Trophoblast cell (in vitro differentiated cells and primary cell): ENCODE measurements around the gene COX18.

ENCODE experiments used
- DNase-seq, 2 donors: peaks; one replicate each; pipeline ENCODE4 v3.0.0-alpha.2; 2016
- H2AFZ ChIP-seq: 2 replicates; pipeline ENCODE4 v1.6.1; 2013; ENCODE audit warnings: low read length, moderate library complexity, mild to moderate bottlenecking; ENCODE audit not compliant: insufficient read depth, poor library complexity
- H2AK5ac ChIP-seq: 2 replicates; pipeline ENCODE4 v1.6.1; 2013; ENCODE audit warnings: mild to moderate bottlenecking, low read length
- H2BK120ac ChIP-seq: 2 replicates; pipeline ENCODE4 v1.6.1; 2013; ENCODE audit warnings: low read length, mild to moderate bottlenecking, moderate library complexity; ENCODE audit not compliant: insufficient read depth, poor library complexity
- H2BK12ac ChIP-seq: 2 replicates; pipeline ENCODE4 v1.6.1; 2013; ENCODE audit warnings: mild to moderate bottlenecking, low read length, moderate library complexity
- H2BK5ac ChIP-seq: 2 replicates; pipeline ENCODE4 v1.6.1; 2013; ENCODE audit warnings: low read length, low read depth, moderate library complexity, mild to moderate bottlenecking; ENCODE audit not compliant: poor library complexity
- H3K14ac ChIP-seq: 2 replicates; pipeline ENCODE4 v1.6.1; 2013; ENCODE audit warnings: mild to moderate bottlenecking, low read length
- H3K18ac ChIP-seq: 2 replicates; pipeline ENCODE4 v1.6.1; 2013; ENCODE audit warnings: mild to moderate bottlenecking, low read length
- H3K23ac ChIP-seq: 2 replicates; pipeline ENCODE4 v1.6.1; 2013; ENCODE audit warnings: low read length
- H3K27ac ChIP-seq: 2 replicates; pipeline ENCODE4 v1.5.1; 2013; ENCODE audit warnings: low read depth, mild to moderate bottlenecking, inconsistent platforms, low read length, moderate library complexity
- H3K27me3 ChIP-seq: 2 replicates; pipeline ENCODE4 v1.6.1; 2013; ENCODE audit warnings: inconsistent platforms, mild to moderate bottlenecking, low read length, moderate library complexity; ENCODE audit not compliant: insufficient read depth
- H3K36me3 ChIP-seq, 2 experiments: 1 replicate in 1 of 2; 2 replicates in 1 of 2; pipeline ENCODE4 v1.6.1; 2013; ENCODE audit warnings: low read length in 2 of 2, mild to moderate bottlenecking in 2 of 2, moderate library complexity in 1 of 2; ENCODE audit not compliant: insufficient read depth in 2 of 2, control insufficient read depth in 1 of 2
- H3K4ac ChIP-seq: 2 replicates; pipeline ENCODE4 v1.6.1; 2013; ENCODE audit warnings: low read depth, mild to moderate bottlenecking, low read length, moderate library complexity
- H3K4me1 ChIP-seq, 2 experiments: 1 replicate in 1 of 2; 2 replicates in 1 of 2; pipeline ENCODE4 v1.6.1; 2013; ENCODE audit warnings: low read length in 2 of 2, mild to moderate bottlenecking in 2 of 2, moderate library complexity in 1 of 2; ENCODE audit not compliant: insufficient read depth in 2 of 2, control insufficient read depth in 1 of 2
- H3K4me2 ChIP-seq: 2 replicates; pipeline ENCODE4 v1.6.1; 2013; ENCODE audit warnings: inconsistent platforms, mild to moderate bottlenecking, low read length, moderate library complexity
- H3K4me3 ChIP-seq: 2 replicates; pipeline ENCODE4 v1.5.1; 2013; ENCODE audit warnings: mild to moderate bottlenecking, low read depth, low read length, inconsistent platforms
- H3K79me1 ChIP-seq: one replicate; pipeline ENCODE4 v1.6.1; 2013; ENCODE audit warnings: low read length
- H3K79me2 ChIP-seq: 2 replicates; pipeline ENCODE4 v1.6.1; 2013; ENCODE audit warnings: low read length, mild to moderate bottlenecking; ENCODE audit not compliant: control insufficient read depth, insufficient read depth, poor library complexity
- H3K9ac ChIP-seq: 2 replicates; pipeline ENCODE4 v1.6.1; 2013; ENCODE audit warnings: mild to moderate bottlenecking, low read length
- H3K9me3 ChIP-seq: 2 replicates; pipeline ENCODE4 v1.6.1; 2013; ENCODE audit warnings: low read depth, mild to moderate bottlenecking, control low read depth, inconsistent platforms, low read length; ENCODE audit not compliant: insufficient read depth
- H4K12ac ChIP-seq: 2 replicates; pipeline ENCODE4 v1.6.1; 2013; ENCODE audit warnings: low read depth, mild to moderate bottlenecking, low read length, moderate library complexity
- H4K8ac ChIP-seq: 2 replicates; pipeline ENCODE4 v1.6.1; 2013; ENCODE audit warnings: low read depth, mild to moderate bottlenecking, low read length, moderate library complexity
- H4K91ac ChIP-seq: one replicate; pipeline ENCODE4 v1.6.1; 2013; ENCODE audit warnings: low read depth, mild to moderate bottlenecking, low read length, moderate library complexity
- WGBS: extraction: QIAGEN DNeasy Blood & Tissue Kit; methylation state at CpG from one replicate; pipeline ENCODE4 v1.1.7; 2013; ENCODE audit warnings: missing lambda C conversion rate; ENCODE audit not compliant: insufficient read length, insufficient coverage; ENCODE audit errors: extremely low coverage; 5-methylcytosine and 5-hydroxymethylcytosine counted together

COX18 gene

DNA sequence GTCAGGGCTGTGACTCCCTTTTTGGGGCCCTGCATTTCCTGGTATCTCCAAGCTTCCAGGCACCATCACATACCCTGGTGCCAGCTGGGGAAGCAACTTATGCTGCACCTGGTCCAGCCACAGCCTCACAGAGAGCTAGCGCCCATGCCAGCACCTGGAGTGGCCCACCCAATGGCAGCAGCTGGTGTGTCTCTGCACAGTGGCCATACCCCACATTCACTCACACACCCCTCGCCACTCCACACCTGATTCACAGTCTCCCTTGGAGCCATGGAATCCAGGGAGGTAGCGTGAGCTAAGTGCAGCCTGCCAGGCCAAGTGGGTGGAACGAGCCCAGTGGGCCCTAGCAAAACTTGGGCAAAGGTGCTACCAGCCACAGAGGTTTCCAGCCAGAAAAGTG lies 56.8 kb downstream of the COX18 start:
- peak overlapping the region; percentile 59 for H3K4me3 ChIP-seq
- peaks cover 2% of the 10 kb centered on the region for H3K79me1 ChIP-seq
- H3K9ac ChIP-seq = no peak overlapping the region
- DNase-seq = no peak
- no peak overlapping the region for H2BK120ac ChIP-seq
- no CpG with 5 or more reads among the region's 4 CpGs for WGBS
- H3K23ac ChIP-seq = no peak overlapping the region
- H3K9me3 ChIP-seq = peaks cover 8% of the 10 kb centered on the region
- peak overlapping the region; percentile 21 for H3K18ac ChIP-seq
- no peaks in the 10 kb centered on the region for H3K79me2 ChIP-seq
- no peak overlapping the region for H3K14ac ChIP-seq
- H3K27me3 ChIP-seq = no peaks in the 10 kb centered on the region
- no peak overlapping the region for H3K27ac ChIP-seq
- no peak overlapping the region for H2AK5ac ChIP-seq
- no peak overlapping the region for H2BK5ac ChIP-seq
- no peak overlapping the region for H3K4me2 ChIP-seq
- no peaks in the 10 kb centered on the region for H3K4me1 ChIP-seq
- no peak overlapping the region for H2AFZ ChIP-seq
- no peaks in the 10 kb centered on the region for H3K36me3 ChIP-seq
- H3K4ac ChIP-seq = no peak overlapping the region
- H4K12ac ChIP-seq = no peak overlapping the region
- H2BK12ac ChIP-seq = peak overlapping the region; percentile 47
- no peak overlapping the region for H4K8ac ChIP-seq
- no peak overlapping the region for H4K91ac ChIP-seq

DNA sequence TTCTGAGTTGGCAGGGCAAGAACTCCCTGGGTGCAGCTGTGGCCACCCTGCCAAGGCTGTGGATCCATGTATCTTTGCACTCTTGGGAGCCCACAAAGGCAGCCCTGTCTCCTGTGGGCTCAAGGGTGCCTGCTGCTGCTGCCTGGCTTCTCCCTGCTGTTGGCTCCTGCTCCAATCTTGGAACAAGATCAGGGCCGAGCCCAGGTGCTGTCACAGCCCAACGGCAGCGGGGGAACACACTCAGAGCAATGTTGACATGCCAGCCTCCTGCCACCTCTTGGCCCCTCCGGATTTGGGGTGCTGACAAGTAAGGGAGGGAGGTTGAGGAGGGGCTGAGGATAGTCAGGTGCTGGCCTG lies 57.9 kb downstream of the COX18 start:
- Histone ChIP-seq H4K8ac (no peak overlapping the region), H2AK5ac (no peak overlapping the region), H3K4me1 (no peaks in the 10 kb centered on the region), H3K9me3 (peaks cover 8% of the 10 kb centered on the region), H2BK12ac (no peak overlapping the region), H3K9ac (no peak overlapping the region), H2BK120ac (no peak overlapping the region), H3K23ac (no peak overlapping the region), H3K27ac (no peak overlapping the region), H4K91ac (no peak overlapping the region), H4K12ac (no peak overlapping the region), H3K36me3 (no peaks in the 10 kb centered on the region), H3K27me3 (no peaks in the 10 kb centered on the region), H2BK5ac (no peak overlapping the region), H3K14ac (no peak overlapping the region), H3K18ac (no peak overlapping the region), H2AFZ (no peak overlapping the region), H3K4ac (no peak overlapping the region), H3K4me3 (no peak overlapping the region), H3K79me1 (peaks cover 2% of the 10 kb centered on the region), H3K4me2 (no peak overlapping the region), H3K79me2 (no peaks in the 10 kb centered on the region)
- WGBS = no CpG with 5 or more reads among the region's 4 CpGs
- DNase-seq = no peak

DNA sequence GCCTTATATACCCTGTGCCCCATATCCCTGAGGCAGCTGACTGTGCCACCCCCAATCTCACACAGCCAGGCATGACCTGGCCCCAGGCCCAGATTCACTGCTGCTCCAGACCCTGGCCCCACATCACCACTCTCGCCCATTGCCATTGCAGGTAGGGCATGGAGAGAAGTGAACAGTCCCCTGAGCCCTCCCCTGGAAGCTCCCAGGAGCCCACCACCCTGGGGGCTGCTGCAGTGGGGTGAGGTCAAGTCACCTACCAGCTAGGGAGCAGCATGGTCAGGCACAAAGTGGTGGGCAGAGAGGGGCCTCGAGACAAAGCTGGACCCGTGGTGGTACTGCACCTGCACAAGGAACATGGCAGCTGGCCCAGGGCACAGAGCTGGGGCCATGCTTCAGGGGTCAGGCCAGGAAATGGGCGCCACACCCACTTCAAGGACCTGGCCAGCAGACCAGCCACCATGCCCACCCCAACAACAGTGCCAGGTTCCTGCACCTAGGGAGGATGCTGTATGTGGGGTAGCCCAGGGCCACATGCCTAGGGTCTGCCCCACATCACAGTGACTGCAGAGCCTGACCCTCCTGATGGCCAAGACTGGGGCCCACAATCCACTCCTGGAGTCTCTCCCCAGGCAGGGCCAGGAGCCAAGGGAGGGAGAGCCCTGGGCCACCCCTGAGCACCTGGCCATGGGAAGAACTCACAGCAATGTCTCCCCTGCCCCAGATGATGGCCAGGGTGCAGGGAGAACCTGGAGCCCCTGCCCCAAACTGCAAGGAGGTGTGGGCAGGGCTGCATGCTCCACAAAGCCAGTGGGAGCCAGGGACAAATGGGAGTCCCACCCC lies 58.5 kb downstream of the COX18 start:
- no peak overlapping the region for H2BK120ac ChIP-seq
- peaks cover 8% of the 10 kb centered on the region for H3K9me3 ChIP-seq
- no peaks in the 10 kb centered on the region for H3K36me3 ChIP-seq
- no peak overlapping the region for H4K12ac ChIP-seq
- no peaks in the 10 kb centered on the region for H3K4me1 ChIP-seq
- no peak overlapping the region for H2AK5ac ChIP-seq
- no peak overlapping the region for H2BK12ac ChIP-seq
- H2AFZ ChIP-seq = no peak overlapping the region
- no peak overlapping the region for H4K91ac ChIP-seq
- no peak overlapping the region for H3K23ac ChIP-seq
- no peak overlapping the region for H3K14ac ChIP-seq
- no peaks in the 10 kb centered on the region for H3K79me2 ChIP-seq
- no peak overlapping the region for H3K4ac ChIP-seq
- peaks cover 2% of the 10 kb centered on the region for H3K79me1 ChIP-seq
- no CpG with 5 or more reads among the region's 4 CpGs for WGBS
- no peak overlapping the region for H2BK5ac ChIP-seq
- no peak overlapping the region for H4K8ac ChIP-seq
- no peak overlapping the region for H3K27ac ChIP-seq
- H3K18ac ChIP-seq = no peak overlapping the region
- no peaks in the 10 kb centered on the region for H3K27me3 ChIP-seq
- H3K4me2 ChIP-seq = no peak overlapping the region
- H3K9ac ChIP-seq = no peak overlapping the region
- H3K4me3 ChIP-seq = no peak overlapping the region
- no peak for DNase-seq

DNA sequence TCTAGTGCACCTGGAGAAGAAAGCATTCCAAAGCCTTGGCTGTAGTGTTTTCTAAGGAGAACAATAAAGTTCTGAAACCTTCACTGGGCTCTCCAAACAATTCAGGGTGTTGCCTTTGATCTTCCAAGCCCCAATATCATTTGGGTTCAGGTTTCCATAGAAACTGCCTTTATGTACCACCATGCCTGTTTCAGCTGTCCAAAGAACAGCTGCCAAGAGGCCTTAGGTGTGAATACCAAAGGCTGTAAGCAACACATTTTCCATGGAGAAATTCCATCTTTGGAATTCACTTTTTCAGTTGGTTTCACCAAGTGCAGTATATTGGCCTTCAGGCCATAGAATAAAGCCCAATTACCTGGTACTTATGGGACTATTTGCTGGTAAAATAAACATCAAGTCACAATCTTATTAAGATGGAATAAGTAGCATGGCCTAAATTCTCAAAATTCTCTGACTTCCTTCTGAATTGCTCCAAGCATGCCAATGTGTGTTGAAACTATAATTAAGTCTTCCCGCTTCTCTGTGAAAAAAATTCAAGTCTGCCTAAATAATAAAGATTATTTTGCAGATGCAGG lies 61.9 kb downstream of the COX18 start:
- Histone ChIP-seq H3K79me1 (no peaks in the 10 kb centered on the region), H3K4me2 (no peak overlapping the region), H2BK120ac (no peak overlapping the region), H3K4ac (no peak overlapping the region), H4K91ac (no peak overlapping the region), H3K27me3 (no peaks in the 10 kb centered on the region), H4K8ac (no peak overlapping the region), H3K18ac (no peak overlapping the region), H3K36me3 (no peaks in the 10 kb centered on the region), H3K9ac (no peak overlapping the region), H3K4me3 (no peak overlapping the region), H2AFZ (no peak overlapping the region), H3K4me1 (no peaks in the 10 kb centered on the region), H3K23ac (no peak overlapping the region), H3K14ac (no peak overlapping the region), H3K79me2 (no peaks in the 10 kb centered on the region), H3K9me3 (peaks cover 5% of the 10 kb centered on the region), H4K12ac (no peak overlapping the region), H2AK5ac (no peak overlapping the region), H3K27ac (no peak overlapping the region), H2BK5ac (no peak overlapping the region), H2BK12ac (no peak overlapping the region)
- no CpG with 5 or more reads among the region's 1 CpG for WGBS
- DNase-seq = peak; percentile 60 to 95
